Panc1 (cell line): Measurements from ENCODE around the gene MPIG6B.

ENCODE experiments used
- TCF7L2 ChIP-seq: IDR thresholded peaks from 2 replicates; pipeline ENCODE4 v1.6.1; 2011; ENCODE audit warnings: mild to moderate bottlenecking, low read depth, low read length, inconsistent platforms
- TF ChIP-seq, protein P1 (sequence below): fragments of 450-650 bp; IDR thresholded peaks from 2 replicates; pipeline ENCODE4 v1.5.1; 2017; ENCODE audit warnings: mild to moderate bottlenecking
- TF ChIP-seq, protein P2 (sequence below), 2 experiments: IDR thresholded peaks; 2 replicates each; pipeline ENCODE4 v1.6.1; 2011 to 2012; ENCODE audit warnings: low read depth in 2 of 2, control low read depth in 1 of 2, low read length in 1 of 2, mild to moderate bottlenecking in 1 of 2, moderate library complexity in 1 of 2; ENCODE audit not compliant: insufficient read depth in 1 of 2

DNA sequence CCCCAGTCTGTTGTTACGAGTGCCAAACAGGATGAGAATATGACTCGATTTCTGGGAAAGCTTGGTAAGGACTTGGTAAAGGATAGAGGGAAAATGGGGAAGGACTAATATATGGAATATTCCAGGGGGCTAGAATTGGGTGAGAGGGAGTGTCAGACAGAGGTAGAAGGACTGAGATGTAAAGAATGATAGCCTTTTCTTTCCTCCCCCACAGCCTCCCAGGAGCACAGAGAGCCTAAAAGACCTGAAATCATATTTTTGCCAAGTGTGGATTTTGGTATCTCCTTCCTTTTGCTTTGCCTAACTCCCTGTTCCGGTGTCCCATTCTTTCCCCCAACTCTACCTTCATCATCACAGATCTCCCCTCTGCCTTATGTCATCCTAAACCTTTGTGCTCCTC lies 19.7 kb downstream of the MPIG6B start:
- TF ChIP-seq, protein P1, sequence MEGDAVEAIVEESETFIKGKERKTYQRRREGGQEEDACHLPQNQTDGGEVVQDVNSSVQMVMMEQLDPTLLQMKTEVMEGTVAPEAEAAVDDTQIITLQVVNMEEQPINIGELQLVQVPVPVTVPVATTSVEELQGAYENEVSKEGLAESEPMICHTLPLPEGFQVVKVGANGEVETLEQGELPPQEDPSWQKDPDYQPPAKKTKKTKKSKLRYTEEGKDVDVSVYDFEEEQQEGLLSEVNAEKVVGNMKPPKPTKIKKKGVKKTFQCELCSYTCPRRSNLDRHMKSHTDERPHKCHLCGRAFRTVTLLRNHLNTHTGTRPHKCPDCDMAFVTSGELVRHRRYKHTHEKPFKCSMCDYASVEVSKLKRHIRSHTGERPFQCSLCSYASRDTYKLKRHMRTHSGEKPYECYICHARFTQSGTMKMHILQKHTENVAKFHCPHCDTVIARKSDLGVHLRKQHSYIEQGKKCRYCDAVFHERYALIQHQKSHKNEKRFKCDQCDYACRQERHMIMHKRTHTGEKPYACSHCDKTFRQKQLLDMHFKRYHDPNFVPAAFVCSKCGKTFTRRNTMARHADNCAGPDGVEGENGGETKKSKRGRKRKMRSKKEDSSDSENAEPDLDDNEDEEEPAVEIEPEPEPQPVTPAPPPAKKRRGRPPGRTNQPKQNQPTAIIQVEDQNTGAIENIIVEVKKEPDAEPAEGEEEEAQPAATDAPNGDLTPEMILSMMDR = no peak
- TF ChIP-seq TCF7L2 = no peak
- TF ChIP-seq, protein P2, sequence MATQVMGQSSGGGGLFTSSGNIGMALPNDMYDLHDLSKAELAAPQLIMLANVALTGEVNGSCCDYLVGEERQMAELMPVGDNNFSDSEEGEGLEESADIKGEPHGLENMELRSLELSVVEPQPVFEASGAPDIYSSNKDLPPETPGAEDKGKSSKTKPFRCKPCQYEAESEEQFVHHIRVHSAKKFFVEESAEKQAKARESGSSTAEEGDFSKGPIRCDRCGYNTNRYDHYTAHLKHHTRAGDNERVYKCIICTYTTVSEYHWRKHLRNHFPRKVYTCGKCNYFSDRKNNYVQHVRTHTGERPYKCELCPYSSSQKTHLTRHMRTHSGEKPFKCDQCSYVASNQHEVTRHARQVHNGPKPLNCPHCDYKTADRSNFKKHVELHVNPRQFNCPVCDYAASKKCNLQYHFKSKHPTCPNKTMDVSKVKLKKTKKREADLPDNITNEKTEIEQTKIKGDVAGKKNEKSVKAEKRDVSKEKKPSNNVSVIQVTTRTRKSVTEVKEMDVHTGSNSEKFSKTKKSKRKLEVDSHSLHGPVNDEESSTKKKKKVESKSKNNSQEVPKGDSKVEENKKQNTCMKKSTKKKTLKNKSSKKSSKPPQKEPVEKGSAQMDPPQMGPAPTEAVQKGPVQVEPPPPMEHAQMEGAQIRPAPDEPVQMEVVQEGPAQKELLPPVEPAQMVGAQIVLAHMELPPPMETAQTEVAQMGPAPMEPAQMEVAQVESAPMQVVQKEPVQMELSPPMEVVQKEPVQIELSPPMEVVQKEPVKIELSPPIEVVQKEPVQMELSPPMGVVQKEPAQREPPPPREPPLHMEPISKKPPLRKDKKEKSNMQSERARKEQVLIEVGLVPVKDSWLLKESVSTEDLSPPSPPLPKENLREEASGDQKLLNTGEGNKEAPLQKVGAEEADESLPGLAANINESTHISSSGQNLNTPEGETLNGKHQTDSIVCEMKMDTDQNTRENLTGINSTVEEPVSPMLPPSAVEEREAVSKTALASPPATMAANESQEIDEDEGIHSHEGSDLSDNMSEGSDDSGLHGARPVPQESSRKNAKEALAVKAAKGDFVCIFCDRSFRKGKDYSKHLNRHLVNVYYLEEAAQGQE (IDR thresholded peaks at IDR 0.05; ENCODE audit: insufficient read depth in 1 of 2, low read depth in 2 of 2, low read length in 1 of 2) = no peak
